Calu3 (cell line): ENCODE results near the gene C9orf50. TPM values are rescaled to one million over a fixed set of nuclear protein-coding genes. Genes with fewer than 3 reads are reported as not detected.

Experiments
- BruUV-seq: library from RNA; stranded (reverse); fragments of 400-500 nt; replicated peaks from 2 replicates; lab custom pipeline; 2021; lab: Mats Ljungman, UMichigan
- CTCF ChIA-PET: fragments of 300-600 bp; sonication (Branson Sonifier 250); formaldehyde crosslinking; loops from one replicate; lab custom pipeline; 2022; ENCODE audit warnings: antibody characterized with exemption; lab: Charles Lee
- DNase-seq: peaks from one replicate; pipeline ENCODE4 v3.0.0; 2022
- H3K27ac Mint-ChIP-seq: one replicate; pipeline ENCODE4 v1.8.0; 2022; ENCODE audit warnings: mixed read lengths; ENCODE audit not compliant: unreplicated experiment
- H3K27me3 Mint-ChIP-seq: one replicate; pipeline ENCODE4 v1.8.0; 2022; ENCODE audit warnings: mixed read lengths; ENCODE audit not compliant: unreplicated experiment
- H3K36me3 Mint-ChIP-seq: one replicate; pipeline ENCODE4 v1.8.0; 2022; ENCODE audit warnings: mild to moderate bottlenecking, moderate library complexity, mixed read lengths; ENCODE audit not compliant: insufficient read depth, unreplicated experiment
- H3K4me1 Mint-ChIP-seq: one replicate; pipeline ENCODE4 v1.8.0; 2022; ENCODE audit warnings: mild to moderate bottlenecking, low read depth, mixed read lengths; ENCODE audit not compliant: unreplicated experiment
- H3K4me3 Mint-ChIP-seq: one replicate; pipeline ENCODE4 v1.8.0; 2022; ENCODE audit warnings: mild to moderate bottlenecking, low read depth, moderate library complexity, mixed read lengths; ENCODE audit not compliant: unreplicated experiment
- H3K9me3 Mint-ChIP-seq: one replicate; pipeline ENCODE4 v1.8.0; 2022; ENCODE audit warnings: low read depth, mixed read lengths; ENCODE audit not compliant: unreplicated experiment
- intact Hi-C: fragments of 100-400 bp; cut with micrococcal nuclease; formaldehyde crosslinking; loops from one replicate; pipeline ENCODE4 v1.10.0; 2022; ENCODE audit not compliant: unreplicated experiment
- total RNA-seq: library from RNA; stranded (reverse); gene quantifications from 2 replicates; pipeline ENCODE4 v1.2.3, GENCODE V29; 2022
- TF ChIP-seq, protein P1 (sequence below): fragments of 200-600 bp; IDR thresholded peaks from one replicate; pipeline ENCODE4 v1.8.0; 2022; ENCODE audit warnings: antibody characterized with exemption; ENCODE audit not compliant: unreplicated experiment

C9orf50 gene
- total RNA-seq, 1 experiment from 2014 or later: not detected

DNA sequence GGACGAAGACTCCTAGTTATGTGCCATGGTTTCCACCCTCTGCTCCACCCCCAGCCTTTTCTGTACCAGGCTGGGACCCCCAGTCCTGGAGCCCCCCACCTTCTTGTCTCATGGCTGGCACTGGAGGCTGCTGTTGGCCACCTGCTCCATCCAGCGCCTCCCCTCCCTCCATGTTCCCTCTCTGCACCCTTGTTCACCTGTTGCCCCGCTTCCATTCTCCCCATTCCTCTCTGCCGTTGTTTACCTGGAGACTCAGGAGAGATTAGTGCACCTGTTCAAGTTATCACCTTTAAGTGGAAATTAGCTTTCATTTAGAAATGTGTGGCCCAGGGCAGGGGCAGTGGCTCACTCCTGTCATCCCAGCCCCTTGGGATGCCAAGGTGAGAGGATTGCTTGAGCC lies 12.3 kb upstream of the C9orf50 start:
- DNase-seq: no peak
- Mint-ChIP-seq H3K36me3 (peaks cover 43% of the 10 kb centered on the region), H3K27ac (no peak overlapping the region), H3K9me3 (no peaks in the 10 kb centered on the region), H3K4me1 (peaks cover 15% of the 10 kb centered on the region), H3K27me3 (no peaks in the 10 kb centered on the region), H3K4me3 (no peak overlapping the region)
- intact Hi-C loops: no loop called here
- BruUV-seq: no TSS peak
- CTCF ChIA-PET: interaction anchor here (0.6 to 0.7 kb wide), 2 partner anchors 140 to 493 kb away, joined by 3 read pairs; no protein-coding TSS in a partner anchor
- TF ChIP-seq, protein P1, sequence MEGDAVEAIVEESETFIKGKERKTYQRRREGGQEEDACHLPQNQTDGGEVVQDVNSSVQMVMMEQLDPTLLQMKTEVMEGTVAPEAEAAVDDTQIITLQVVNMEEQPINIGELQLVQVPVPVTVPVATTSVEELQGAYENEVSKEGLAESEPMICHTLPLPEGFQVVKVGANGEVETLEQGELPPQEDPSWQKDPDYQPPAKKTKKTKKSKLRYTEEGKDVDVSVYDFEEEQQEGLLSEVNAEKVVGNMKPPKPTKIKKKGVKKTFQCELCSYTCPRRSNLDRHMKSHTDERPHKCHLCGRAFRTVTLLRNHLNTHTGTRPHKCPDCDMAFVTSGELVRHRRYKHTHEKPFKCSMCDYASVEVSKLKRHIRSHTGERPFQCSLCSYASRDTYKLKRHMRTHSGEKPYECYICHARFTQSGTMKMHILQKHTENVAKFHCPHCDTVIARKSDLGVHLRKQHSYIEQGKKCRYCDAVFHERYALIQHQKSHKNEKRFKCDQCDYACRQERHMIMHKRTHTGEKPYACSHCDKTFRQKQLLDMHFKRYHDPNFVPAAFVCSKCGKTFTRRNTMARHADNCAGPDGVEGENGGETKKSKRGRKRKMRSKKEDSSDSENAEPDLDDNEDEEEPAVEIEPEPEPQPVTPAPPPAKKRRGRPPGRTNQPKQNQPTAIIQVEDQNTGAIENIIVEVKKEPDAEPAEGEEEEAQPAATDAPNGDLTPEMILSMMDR: no peak

DNA sequence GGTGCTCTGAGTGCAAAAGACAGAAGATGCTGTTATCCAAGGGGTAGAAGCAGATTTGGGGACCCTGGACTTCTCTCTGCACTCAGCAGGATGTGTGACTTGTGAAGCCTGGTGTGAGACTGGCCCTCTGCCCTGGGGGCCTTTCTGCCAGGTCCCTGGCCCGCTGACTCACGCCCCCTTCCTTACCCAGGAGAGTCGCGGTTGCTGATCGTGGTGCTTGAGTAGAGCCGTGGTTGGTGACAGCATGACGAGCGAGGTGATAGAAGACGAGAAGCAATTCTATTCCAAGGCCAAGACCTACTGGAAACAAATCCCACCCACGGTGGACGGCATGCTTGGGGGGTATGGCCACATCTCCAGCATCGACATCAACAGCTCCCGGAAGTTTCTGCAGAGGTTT lies 11.6 kb upstream of the C9orf50 start:
- no TSS peak for BruUV-seq
- no peak overlapping the region for H3K27ac Mint-ChIP-seq
- H3K27me3 Mint-ChIP-seq: no peaks in the 10 kb centered on the region
- intact Hi-C loops: no loop called here
- peaks cover 39% of the 10 kb centered on the region for H3K36me3 Mint-ChIP-seq
- TF ChIP-seq, protein P1: no peak
- CTCF ChIA-PET: no interaction called here
- no peak overlapping the region for H3K4me3 Mint-ChIP-seq
- DNase-seq: no peak
- no peaks in the 10 kb centered on the region for H3K9me3 Mint-ChIP-seq
- H3K4me1 Mint-ChIP-seq: peaks cover 22% of the 10 kb centered on the region

DNA sequence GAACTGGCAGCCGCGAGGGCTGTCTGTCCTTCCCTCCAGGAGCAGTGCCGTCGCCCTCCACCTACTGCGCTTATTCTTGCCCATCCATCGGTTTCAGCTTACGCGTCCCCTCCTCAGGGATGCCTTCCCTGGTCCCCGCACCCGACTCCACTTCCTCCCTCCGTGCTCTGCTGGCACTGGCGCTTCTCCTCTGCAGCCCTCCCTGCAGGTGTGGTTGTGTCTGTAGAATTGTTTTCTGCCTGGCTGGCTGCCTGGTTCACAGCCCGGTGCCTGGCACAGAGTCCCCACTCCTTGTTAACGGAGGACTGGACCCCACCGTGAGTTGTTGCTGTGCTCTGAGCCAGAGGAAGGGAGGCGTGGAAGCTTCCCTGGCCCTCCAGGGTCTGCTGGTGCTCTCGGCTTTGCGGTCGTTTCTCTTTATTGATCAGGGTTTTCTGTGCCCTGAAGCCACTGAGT lies 10.8 kb upstream of the C9orf50 start:
- TF ChIP-seq, protein P1: no peak
- BruUV-seq: no TSS peak
- H3K36me3 Mint-ChIP-seq: peaks cover 44% of the 10 kb centered on the region
- intact Hi-C loops: no loop called here
- peaks cover 29% of the 10 kb centered on the region for H3K4me1 Mint-ChIP-seq
- no peak overlapping the region for H3K4me3 Mint-ChIP-seq
- no peaks in the 10 kb centered on the region for H3K9me3 Mint-ChIP-seq
- DNase-seq: no peak
- CTCF ChIA-PET: no interaction called here
- H3K27me3 Mint-ChIP-seq: no peaks in the 10 kb centered on the region
- no peak overlapping the region for H3K27ac Mint-ChIP-seq

DNA sequence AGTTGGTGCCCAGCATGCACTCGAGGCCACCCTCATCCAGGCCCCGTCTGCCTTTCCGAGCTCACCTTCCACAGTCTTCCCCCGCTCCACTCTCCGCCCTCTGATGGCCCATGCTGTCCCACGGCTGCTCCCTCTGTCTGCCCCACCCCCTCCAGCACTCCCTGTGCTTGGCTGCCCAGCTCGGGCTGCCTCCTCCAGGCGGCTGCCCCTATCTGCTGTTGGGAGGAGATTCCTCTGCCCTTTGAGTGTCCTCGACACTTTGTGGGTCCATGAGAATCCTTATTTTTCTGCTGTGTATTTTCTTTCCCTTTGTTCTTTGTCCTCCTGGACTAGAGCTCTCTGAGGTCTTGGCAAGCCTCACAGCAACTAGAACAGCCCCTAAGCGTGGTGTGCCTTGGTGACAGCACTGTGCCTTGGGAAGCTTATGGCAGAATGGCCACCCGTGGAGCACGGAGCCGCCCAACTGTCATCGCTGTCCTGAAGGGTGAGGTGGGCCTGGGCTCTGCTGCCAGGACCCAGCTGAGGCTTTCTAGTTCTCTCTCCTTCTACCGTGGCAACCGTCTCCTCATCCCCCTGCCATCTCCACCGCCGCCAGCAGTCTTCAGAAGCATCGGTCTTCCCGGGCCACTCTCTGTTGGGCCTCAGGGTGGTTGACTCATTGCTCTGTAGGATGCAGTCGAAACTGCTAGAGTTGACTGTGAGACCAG lies 10.2 kb upstream of the C9orf50 start:
- no peaks in the 10 kb centered on the region for H3K9me3 Mint-ChIP-seq
- no peak overlapping the region for H3K4me3 Mint-ChIP-seq
- BruUV-seq: no TSS peak
- no peaks in the 10 kb centered on the region for H3K27me3 Mint-ChIP-seq
- peaks cover 30% of the 10 kb centered on the region for H3K4me1 Mint-ChIP-seq
- no peak overlapping the region for H3K27ac Mint-ChIP-seq
- H3K36me3 Mint-ChIP-seq: peaks cover 48% of the 10 kb centered on the region
- intact Hi-C loops: no loop called here
- DNase-seq: no peak
- CTCF ChIA-PET: no interaction called here
- TF ChIP-seq, protein P1: no peak
